Posterior cingulate gyrus (tissue), 11 donors: ENCODE results near the gene GNRH2.
A peak's percentile ranks its signal among the peaks of the same experiment; 100 is the strongest.
"Not testable (repeated sequence)": the region's sequence is repeated elsewhere in the genome, so short reads cannot be mapped to it uniquely, and the experiment has no call there.

Experiments used
- DNase-seq, 10 donors: peaks; one replicate each; pipeline versions ENCODE4 v3.0.0 to v3.0.0-alpha.2; 2020 to 2021; ENCODE audit warnings: mixed read lengths in 3 of 10
- intact Hi-C: fragments of 100-400 bp; cut with DNase I; formaldehyde crosslinking; loops from one replicate; pipeline ENCODE4 v1.15.1; 2023

The GNRH2 gene

GRCh38 chr20:3071610-3072529, 28.4 kb downstream of the GNRH2 start, which contains the start of gene OXT:
OXT (plus strand) TSS chr20:3071620; CDS start chr20:3071656, 36 bp downstream.
- DNase-seq, result peak in 1 of 10 donors; percentile 72

GRCh38 chr20:3072530-3073250, 29.3 kb downstream of the GNRH2 start:
- intact Hi-C loops, result no loop called here
- peak in 2 of 10 donors; percentile 57 to 61 for DNase-seq

More at GRCh38 chr20:3071610-3072529, 28.4 kb downstream of the GNRH2 start, which contains the start of gene OXT:
- intact Hi-C loops, result no loop called here

- peak in 1 of 10 donors; percentile 8 for DNase-seq
- intact Hi-C loops, result not testable (repeated sequence)
Observed at GRCh38 chr20:3073251-3073643, 29.8 kb downstream of the GNRH2 start.

- DNase-seq, result peak in 2 of 10 donors; percentile 18
- intact Hi-C loops, result no loop called here
Observed at GRCh38 chr20:3074812-3075211, 31.4 kb downstream of the GNRH2 start.

- peak in 1 of 10 donors; percentile 17 for DNase-seq
- intact Hi-C loops, result not testable (repeated sequence)
Observed at GRCh38 chr20:3075315-3075714, 31.9 kb downstream of the GNRH2 start.

- intact Hi-C loops, result no loop called here
Observed at GRCh38 chr20:3077618-3078134, 34.3 kb downstream of the GNRH2 start.

GRCh38 chr20:3080939-3081388, 37.5 kb downstream of the GNRH2 start:
- peak in 3 of 10 donors; percentile 28 to 85 (median 38) for DNase-seq
- intact Hi-C loops, result no loop called here

More at GRCh38 chr20:3077618-3078134, 34.3 kb downstream of the GNRH2 start:
- peak in 1 of 10 donors; percentile 11 for DNase-seq

GRCh38 chr20:3081641-3082040, 38.2 kb downstream of the GNRH2 start:
- intact Hi-C loops, result no loop called here
- peak in 1 of 10 donors; percentile 63 for DNase-seq

GRCh38 chr20:3082306-3082951, 39.0 kb downstream of the GNRH2 start:
- intact Hi-C loops, result no loop called here
- peak in 2 of 10 donors; percentile 33 to 58 for DNase-seq

- DNase-seq, result peak in 2 of 10 donors; percentile 77
- intact Hi-C loops, result no loop called here
Observed at GRCh38 chr20:3082955-3083952, 39.8 kb downstream of the GNRH2 start.

GRCh38 chr20:3084283-3084985, 41.0 kb downstream of the GNRH2 start, which contains the start of gene AVP:
AVP (minus strand) TSS chr20:3084724; CDS start chr20:3084674, 50 bp downstream.
- intact Hi-C loops, result no loop called here
- DNase-seq, result peak in 2 of 10 donors; percentile 62 to 67

- intact Hi-C loops, result no loop called here
- peak in 2 of 10 donors; percentile 60 for DNase-seq
Observed at GRCh38 chr20:3084986-3085360, 41.6 kb downstream of the GNRH2 start.

- peak in 2 of 10 donors; percentile 20 to 56 for DNase-seq
- intact Hi-C loops, result no loop called here
Observed at GRCh38 chr20:3085571-3086072, 42.2 kb downstream of the GNRH2 start.

GRCh38 chr20:3088031-3088430, 44.6 kb downstream of the GNRH2 start:
- peak in 2 of 10 donors; percentile 21 to 50 for DNase-seq
- intact Hi-C loops, result no loop called here

- no peak for DNase-seq
- intact Hi-C loops, result no loop called here
Observed at GRCh38 chr20:3090565-3090964, 47.1 kb downstream of the GNRH2 start.

GRCh38 chr20:3092611-3093379, 49.4 kb downstream of the GNRH2 start:
- intact Hi-C loops, result no loop called here
- DNase-seq, result peak in 2 of 10 donors; percentile 77 to 89

GRCh38 chr20:3093861-3094361, 50.5 kb downstream of the GNRH2 start:
- intact Hi-C loops, result no loop called here
- DNase-seq, result peak in 1 of 10 donors; percentile 54
